GM20000 (cell line): Measurements from ENCODE around the gene PRKAR1B.

Source experiments
- DNase-seq: peaks from one replicate; pipeline ENCODE4 v3.0.0; 2012; ENCODE audit warnings: low spot score
- TF ChIP-seq, protein P1 (sequence below): IDR thresholded peaks from 2 replicates; pipeline ENCODE4 v1.5.1; 2012; ENCODE audit warnings: mild to moderate bottlenecking, control low read depth; ENCODE audit errors: extremely low read depth, missing control alignments

The PRKAR1B gene

DNA sequence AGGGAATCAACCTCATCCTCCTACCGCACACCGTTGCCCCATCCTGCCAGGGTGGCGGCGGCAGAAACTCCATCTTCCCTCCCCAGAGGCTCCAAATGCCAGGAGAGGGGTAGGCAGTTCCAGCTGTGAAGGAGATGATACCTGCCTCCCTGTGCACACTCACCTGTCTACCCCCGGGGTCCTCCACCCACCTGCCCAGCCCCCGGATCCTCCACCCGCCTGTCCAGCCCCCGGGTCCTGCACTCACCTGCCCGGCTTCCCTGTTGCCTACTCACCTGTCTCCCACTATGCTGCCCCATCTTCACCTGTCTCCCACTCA lies 14.0 kb downstream of the PRKAR1B start:
- DNase-seq, result no peak
- TF ChIP-seq, protein P1, sequence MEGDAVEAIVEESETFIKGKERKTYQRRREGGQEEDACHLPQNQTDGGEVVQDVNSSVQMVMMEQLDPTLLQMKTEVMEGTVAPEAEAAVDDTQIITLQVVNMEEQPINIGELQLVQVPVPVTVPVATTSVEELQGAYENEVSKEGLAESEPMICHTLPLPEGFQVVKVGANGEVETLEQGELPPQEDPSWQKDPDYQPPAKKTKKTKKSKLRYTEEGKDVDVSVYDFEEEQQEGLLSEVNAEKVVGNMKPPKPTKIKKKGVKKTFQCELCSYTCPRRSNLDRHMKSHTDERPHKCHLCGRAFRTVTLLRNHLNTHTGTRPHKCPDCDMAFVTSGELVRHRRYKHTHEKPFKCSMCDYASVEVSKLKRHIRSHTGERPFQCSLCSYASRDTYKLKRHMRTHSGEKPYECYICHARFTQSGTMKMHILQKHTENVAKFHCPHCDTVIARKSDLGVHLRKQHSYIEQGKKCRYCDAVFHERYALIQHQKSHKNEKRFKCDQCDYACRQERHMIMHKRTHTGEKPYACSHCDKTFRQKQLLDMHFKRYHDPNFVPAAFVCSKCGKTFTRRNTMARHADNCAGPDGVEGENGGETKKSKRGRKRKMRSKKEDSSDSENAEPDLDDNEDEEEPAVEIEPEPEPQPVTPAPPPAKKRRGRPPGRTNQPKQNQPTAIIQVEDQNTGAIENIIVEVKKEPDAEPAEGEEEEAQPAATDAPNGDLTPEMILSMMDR, result no peak

DNA sequence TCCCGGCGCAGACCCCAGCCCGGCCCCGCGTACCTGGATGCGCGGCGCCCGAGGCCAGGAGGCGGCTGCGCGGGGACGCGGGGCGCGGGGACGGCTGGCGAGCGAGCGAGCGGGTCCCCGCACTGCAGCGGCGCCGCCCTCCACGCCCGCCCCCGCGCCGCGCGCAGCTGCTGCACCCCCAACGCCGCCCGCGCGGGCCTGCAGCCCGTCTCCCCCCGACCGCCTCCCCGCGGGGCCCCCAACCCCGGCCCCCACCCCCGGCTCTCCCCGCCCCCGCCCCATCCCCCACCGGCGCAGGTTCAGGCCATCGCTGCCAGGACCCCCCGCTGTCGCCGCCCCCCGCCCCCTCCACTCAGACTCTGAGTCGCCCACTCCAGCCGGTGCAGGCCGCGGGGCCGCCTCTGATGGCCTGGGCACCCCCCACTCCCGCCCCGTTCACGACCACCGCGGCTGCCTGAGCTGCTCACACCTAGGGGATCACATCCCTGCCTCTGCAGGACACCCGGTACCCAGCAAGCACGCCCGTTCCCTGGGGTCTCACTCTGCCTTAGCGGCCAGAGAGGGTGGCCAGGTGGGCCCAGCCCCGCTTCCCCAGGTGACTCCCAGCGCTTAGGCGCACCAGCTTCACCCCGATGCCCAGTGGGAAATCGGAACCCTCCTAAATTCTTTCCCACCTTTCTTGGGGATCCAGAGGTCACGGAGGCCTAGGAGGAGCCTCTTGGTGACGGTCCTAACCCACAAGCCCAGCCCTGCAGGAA lies 14.5 kb downstream of the PRKAR1B start:
- TF ChIP-seq, protein P1, result no peak
- DNase-seq, result peak; percentile 67

GRCh38 chr7:711922-712380 lies 15.1 kb downstream of the PRKAR1B start:
- TF ChIP-seq, protein P1, result no peak
- DNase-seq, result no peak

DNA sequence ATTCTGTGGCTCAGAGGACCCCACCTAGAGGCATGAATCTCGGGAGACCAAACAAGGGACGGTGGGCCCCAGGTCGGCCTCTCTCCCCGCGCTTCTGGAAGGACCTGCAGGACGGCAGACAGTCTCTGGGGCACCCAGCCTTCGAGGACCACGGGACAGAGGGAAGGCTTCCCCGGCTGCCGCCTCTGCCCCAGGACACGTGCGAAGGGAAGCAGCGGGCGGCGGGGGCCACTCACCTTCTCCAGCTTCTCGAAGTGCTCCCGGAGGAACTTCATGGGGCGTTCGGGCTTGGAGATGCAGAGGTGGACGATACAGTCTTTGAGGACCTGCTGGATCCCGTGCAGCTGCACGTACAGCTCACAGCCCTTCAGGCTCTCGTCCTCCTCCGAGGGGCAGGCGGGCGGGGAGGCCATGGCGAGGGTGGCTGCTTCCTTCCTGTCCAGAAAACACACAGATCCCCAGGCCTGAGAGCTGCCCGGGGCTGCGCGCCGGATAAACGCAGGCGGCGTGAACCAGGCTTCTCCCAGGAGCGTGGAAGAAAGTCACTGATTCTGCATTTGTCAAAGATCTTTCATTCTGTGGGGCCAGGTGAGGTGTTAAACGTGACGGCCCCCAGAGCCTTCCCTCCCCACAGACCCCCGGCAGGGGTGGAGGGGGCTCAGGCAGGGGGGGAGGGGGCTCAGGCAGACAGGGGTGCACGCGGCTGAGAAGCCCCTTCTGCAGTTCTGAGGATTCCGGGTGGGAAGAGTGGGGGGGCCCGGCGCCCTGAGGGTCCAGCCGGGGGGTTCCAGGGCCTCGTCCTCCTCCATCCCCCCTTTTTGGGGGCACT lies 15.8 kb downstream of the PRKAR1B start:
- TF ChIP-seq, protein P1, result no peak

GRCh38 chr7:710161-710560 lies 16.9 kb downstream of the PRKAR1B start:
- TF ChIP-seq, protein P1, result no peak
- DNase-seq, result no peak

More for the DNA sequence above, 15.8 kb downstream of the PRKAR1B start:
- no peak for DNase-seq

DNA sequence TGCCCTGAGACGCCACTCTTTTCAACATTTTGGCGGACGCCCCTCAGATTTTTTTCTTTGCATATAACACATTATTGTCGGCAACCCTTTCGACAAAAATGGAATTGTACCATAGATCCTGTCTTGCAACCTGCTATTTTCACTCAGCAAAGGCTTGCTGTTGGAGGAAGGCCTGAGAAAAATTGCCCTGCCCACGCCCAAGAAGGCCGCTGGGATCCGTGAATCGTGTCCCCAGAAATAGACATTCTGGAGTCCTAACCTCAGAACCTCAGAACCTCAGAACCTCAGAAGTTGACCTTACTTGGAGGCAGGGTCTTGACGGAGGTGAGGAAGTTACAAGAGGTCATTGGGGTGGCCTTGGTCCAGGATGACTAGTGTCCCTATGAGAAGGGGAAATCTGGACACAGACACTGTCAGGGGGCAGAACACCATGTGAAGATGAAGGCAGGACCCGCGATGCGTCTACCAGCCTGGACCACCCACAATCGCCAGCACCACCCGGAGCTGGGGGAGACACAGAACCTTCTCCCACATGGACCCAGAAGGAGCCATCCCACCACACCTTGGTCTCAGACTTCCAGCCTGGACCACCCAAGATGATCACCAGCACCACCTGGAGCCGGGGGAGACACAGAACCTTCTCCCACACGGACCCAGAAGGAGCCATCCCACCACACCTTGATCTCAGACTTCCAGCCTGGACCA lies 19.6 kb downstream of the PRKAR1B start:
- no peak for DNase-seq
- TF ChIP-seq, protein P1, result no peak
